IMR-90 (cell line): Measurements from ENCODE around the gene GSE1. TPM values are rescaled to one million over a fixed set of nuclear protein-coding genes. Genes with fewer than 3 reads are reported as not detected.

ENCODE experiments used
- ATAC-seq: fragments of 200-7000 bp; cut with Tn5 transposase; 2 replicates; pipeline ENCODE4 v1.9.1; 2020; ENCODE audit warnings: low read depth, mild to moderate bottlenecking, moderate library complexity
- BruUV-seq: library from RNA; stranded (reverse); fragments of 400-500 nt; replicated peaks from 2 replicates; lab custom pipeline; 2021; lab: Mats Ljungman, UMichigan
- CTCF ChIA-PET: fragments of 300-600 bp; formaldehyde crosslinking; extraction: SDS; loops from one replicate; lab custom pipeline; 2021; ENCODE audit warnings: antibody characterized with exemption; lab: Yijun Ruan, JAX
- POLR2A ChIA-PET: fragments of 300-600 bp; sonication (Branson Sonifier 250); formaldehyde crosslinking; loops from one replicate; lab custom pipeline; 2022; ENCODE audit warnings: antibody characterized with exemption; ENCODE audit not compliant: unreplicated experiment; lab: Charles Lee
- DNase-seq: peaks from one replicate; pipeline ENCODE4 v3.0.0; 2013
- H2AFZ ChIP-seq: replicated peaks from 2 replicates; pipeline ENCODE3; 2013; ENCODE audit warnings: low read length, mild to moderate bottlenecking; ENCODE audit not compliant: poor library complexity
- H2AK5ac ChIP-seq: 2 replicates; pipeline ENCODE4 v1.6.1; 2013; ENCODE audit warnings: low read depth, low read length, inconsistent platforms
- H2AK9ac ChIP-seq: replicated peaks from 2 replicates; pipeline ENCODE3; 2013; ENCODE audit warnings: mild to moderate bottlenecking, low read depth, low read length, moderate library complexity; ENCODE audit not compliant: poor library complexity
- H2BK120ac ChIP-seq: 2 replicates; pipeline ENCODE4 v1.6.1; 2013; ENCODE audit warnings: low read depth, low read length, inconsistent platforms
- H2BK15ac ChIP-seq: 3 replicates; pipeline ENCODE4 v1.6.1; 2013; ENCODE audit warnings: low read depth, low read length, inconsistent platforms
- H2BK20ac ChIP-seq: 2 replicates; pipeline ENCODE4 v1.6.1; 2013; ENCODE audit warnings: low read depth, mild to moderate bottlenecking, inconsistent platforms, low read length, moderate library complexity
- H2BK5ac ChIP-seq: 2 replicates; pipeline ENCODE4 v1.6.1; 2013; ENCODE audit warnings: mild to moderate bottlenecking, low read depth, low read length, inconsistent platforms; ENCODE audit not compliant: poor library complexity, severe bottlenecking
- H3K14ac ChIP-seq: replicated peaks from 2 replicates; pipeline ENCODE4 v1.6.1; 2013; ENCODE audit warnings: low read depth, low read length, inconsistent platforms
- H3K18ac ChIP-seq: 2 replicates; pipeline ENCODE4 v1.6.1; 2013; ENCODE audit warnings: low read depth, low read length, control low read depth
- H3K23ac ChIP-seq: 2 replicates; pipeline ENCODE4 v1.6.1; 2013; ENCODE audit warnings: low read depth, low read length, inconsistent platforms
- H3K27ac ChIP-seq: 2 replicates; pipeline ENCODE4 v1.5.1; 2013; ENCODE audit warnings: mild to moderate bottlenecking, control low read depth, low read length; ENCODE audit not compliant: insufficient read depth
- H3K27me3 ChIP-seq: 2 replicates; pipeline ENCODE4 v1.6.1; 2013; ENCODE audit warnings: low read length; ENCODE audit not compliant: control insufficient read depth, insufficient read depth
- H3K36me3 ChIP-seq: 2 replicates; pipeline ENCODE4 v1.6.1; 2013; ENCODE audit warnings: low read length, mixed read lengths; ENCODE audit not compliant: control insufficient read depth, insufficient read depth
- H3K4ac ChIP-seq: 2 replicates; pipeline ENCODE4 v1.6.1; 2013; ENCODE audit warnings: low read depth, low read length, inconsistent platforms
- H3K4me1 ChIP-seq: 2 replicates; pipeline ENCODE4 v1.6.1; 2013; ENCODE audit warnings: low read length, mixed read lengths; ENCODE audit not compliant: control insufficient read depth, insufficient read depth
- H3K4me2 ChIP-seq: 2 replicates; pipeline ENCODE4 v1.6.1; 2013; ENCODE audit warnings: low read depth, mild to moderate bottlenecking, control low read depth, low read length, moderate library complexity
- H3K4me3 ChIP-seq: 2 replicates; pipeline ENCODE4 v1.5.1; 2013; ENCODE audit warnings: low read depth, mild to moderate bottlenecking, control low read depth, low read length, moderate library complexity; ENCODE audit not compliant: insufficient read depth
- H3K56ac ChIP-seq: 2 replicates; pipeline ENCODE4 v1.6.1; 2013; ENCODE audit warnings: low read length, inconsistent platforms; ENCODE audit not compliant: insufficient read depth; ENCODE audit errors: extremely low read depth
- H3K79me1 ChIP-seq, 2 experiments: 2 replicates each; pipeline ENCODE4 v1.6.1; 2013; ENCODE audit warnings: low read length in 2 of 2, inconsistent platforms in 1 of 2, low read depth in 1 of 2
- H3K9ac ChIP-seq: 2 replicates; pipeline ENCODE4 v1.6.1; 2013; ENCODE audit warnings: low read depth, low read length, control low read depth
- H3K9me1 ChIP-seq: 2 replicates; pipeline ENCODE4 v1.6.1; 2013; ENCODE audit warnings: low read length, inconsistent platforms; ENCODE audit not compliant: insufficient read depth
- H3K9me3 ChIP-seq: 2 replicates; pipeline ENCODE4 v1.6.1; 2013; ENCODE audit warnings: low read length; ENCODE audit not compliant: control insufficient read depth, insufficient read depth
- H4K20me1 ChIP-seq: 2 replicates; pipeline ENCODE4 v1.6.1; 2013; ENCODE audit warnings: low read length, inconsistent platforms; ENCODE audit not compliant: insufficient read depth
- H4K5ac ChIP-seq: 2 replicates; pipeline ENCODE4 v1.6.1; 2013; ENCODE audit warnings: mild to moderate bottlenecking, low read depth, low read length, control low read depth
- H4K8ac ChIP-seq, 2 experiments: 2 replicates each; pipeline ENCODE4 v1.6.1; 2013; ENCODE audit warnings: low read depth in 2 of 2, low read length in 2 of 2, control low read depth in 1 of 2, inconsistent platforms in 1 of 2
- H4K91ac ChIP-seq: 2 replicates; pipeline ENCODE4 v1.6.1; 2013; ENCODE audit warnings: low read depth, low read length, inconsistent platforms; ENCODE audit not compliant: insufficient read depth
- BHLHE40 ChIP-seq: fragments of 150-350 bp; IDR thresholded peaks from 2 replicates; pipeline ENCODE4 v1.6.1; 2016; ENCODE audit warnings: mild to moderate bottlenecking, low read depth, low read length
- CHD1 ChIP-seq: IDR thresholded peaks from 2 replicates; pipeline ENCODE4 v1.6.1; 2012; ENCODE audit warnings: low read depth, low read length, improper control_type of control experiment
- CTCF ChIP-seq: conservative IDR thresholded peaks from 2 replicates; pipeline ENCODE4 v1.5.1; 2012; ENCODE audit warnings: mild to moderate bottlenecking, low read depth, low read length, improper control_type of control experiment
- ELK1 ChIP-seq: fragments of 150-350 bp; IDR thresholded peaks from 2 replicates; pipeline ENCODE4 v1.6.1; 2016; ENCODE audit warnings: low read depth, mild to moderate bottlenecking, low read length, moderate library complexity, borderline replicate concordance
- FOS ChIP-seq: fragments of 150-350 bp; IDR thresholded peaks from 2 replicates; pipeline ENCODE4 v1.6.1; 2016; ENCODE audit warnings: low read depth, low read length
- MAFK ChIP-seq: IDR thresholded peaks from 2 replicates; pipeline ENCODE4 v1.6.1; 2012; ENCODE audit warnings: low read depth, low read length, improper control_type of control experiment
- MAZ ChIP-seq: IDR thresholded peaks from 2 replicates; pipeline ENCODE4 v1.6.1; 2012; ENCODE audit warnings: low read depth, mild to moderate bottlenecking, low read length, improper control_type of control experiment, moderate library complexity, borderline replicate concordance
- MXI1 ChIP-seq: IDR thresholded peaks from 2 replicates; pipeline ENCODE4 v1.6.1; 2012; ENCODE audit warnings: low read depth, mild to moderate bottlenecking, low read length, moderate library complexity, borderline replicate concordance
- NFE2L2 ChIP-seq: fragments of 150-350 bp; IDR thresholded peaks from 2 replicates; pipeline ENCODE4 v1.6.1; 2016; ENCODE audit warnings: low read depth, mild to moderate bottlenecking, low read length
- POLR2A ChIP-seq: IDR thresholded peaks from 2 replicates; pipeline ENCODE4 v1.6.1; 2012; ENCODE audit warnings: mild to moderate bottlenecking, low read depth, low read length
- RAD21 ChIP-seq: IDR thresholded peaks from 2 replicates; pipeline ENCODE4 v1.6.1; 2012; ENCODE audit warnings: low read length, improper control_type of control experiment
- RCOR1 ChIP-seq: IDR thresholded peaks from 2 replicates; pipeline ENCODE4 v1.6.1; 2012; ENCODE audit warnings: mild to moderate bottlenecking, low read length, improper control_type of control experiment; ENCODE audit not compliant: insufficient replicate concordance
- RFX5 ChIP-seq: IDR thresholded peaks from 2 replicates; pipeline ENCODE4 v1.8.0; 2012; ENCODE audit warnings: low read depth, mild to moderate bottlenecking, low read length, moderate library complexity
- SMC3 ChIP-seq: fragments of 150-350 bp; IDR thresholded peaks from 2 replicates; pipeline ENCODE4 v1.6.1; 2016; ENCODE audit warnings: low read depth, mild to moderate bottlenecking, antibody characterized with exemption, low read length, moderate library complexity
- USF2 ChIP-seq: fragments of 150-350 bp; IDR thresholded peaks from 2 replicates; pipeline ENCODE4 v1.6.1; 2017; ENCODE audit warnings: mild to moderate bottlenecking, antibody characterized with exemption, low read length, low read depth
- WGBS, 2 experiments: methylation state at CpG; one replicate each; pipeline versions ENCODE4 v1.1.5 to v1.1.7; 2013; ENCODE audit warnings: missing lambda C conversion rate in 2 of 2; ENCODE audit not compliant: insufficient read length in 1 of 2; ENCODE audit errors: extremely low coverage in 2 of 2; 5-methylcytosine and 5-hydroxymethylcytosine counted together
- dilution Hi-C: fragments of 300-500 bp; cut with HindIII; formaldehyde crosslinking; loops from one replicate; pipeline ENCODE4 v1.14.3; 2018; ENCODE audit warnings: low sequenced_read_pairs; ENCODE audit not compliant: unreplicated experiment
- in situ Hi-C: fragments of 300-500 bp; cut with MboI; formaldehyde crosslinking; loops from 3 replicates; pipeline ENCODE4 v1.14.3; 2019; ENCODE audit warnings: low sequenced_read_pairs, inconsistent platforms, mixed read lengths
- intact Hi-C: fragments of 100-400 bp; cut with micrococcal nuclease; formaldehyde crosslinking; loops from 2 replicates; pipeline ENCODE4 v1.10.0; 2022
- polyA plus RNA-seq, 3 experiments: library from polyadenylated mRNA; depleted of rRNA; stranded (reverse); fragments of >200 nt; gene quantifications; 2 replicates each; pipeline ENCODE4 v1.2.3, GENCODE V29; 2012; ENCODE audit warnings: low replicate concordance in 1 of 3
- total RNA-seq: library from RNA; depleted of rRNA; stranded (reverse); fragments of >200 nt; gene quantifications from 2 replicates; pipeline ENCODE4 v1.2.3, GENCODE V29; 2012

The GSE1 gene
- total and polyA plus RNA-seq, 2 of the 4 experiments (the other 2 are of a cell fraction) = 14.9 to 25.5 TPM

GRCh38 chr16:85668676-85669424 is 55.7 kb downstream of the GSE1 start:
- Histone ChIP-seq H3K27me3 (no peaks in the 10 kb centered on the region), H3K18ac (no peak overlapping the region), H2AK5ac (no peak overlapping the region), H3K56ac (no peak overlapping the region), H2BK20ac (no peak overlapping the region), H3K4me1 (peaks cover 4% of the 10 kb centered on the region), H3K4ac (no peak overlapping the region), H3K79me1 (peaks cover 4 to 6% of the 10 kb centered on the region in 2 experiments; a peak in 3 of 4 replicates), H2BK120ac (no peak overlapping the region), H3K9me3 (no peaks in the 10 kb centered on the region), H4K20me1 (peaks cover 4% of the 10 kb centered on the region; the same call in 1 of the 2 replicates), H3K36me3 (peaks cover 64% of the 10 kb centered on the region), H4K5ac (no peak overlapping the region), H3K4me3 (no peak overlapping the region), H3K27ac (no peak overlapping the region), H3K14ac (no peak overlapping the region), H4K8ac (no peak overlapping the region), H3K9me1 (peaks cover 3% of the 10 kb centered on the region; the same call in 1 of the 2 replicates), H3K9ac (no peak overlapping the region), H2BK15ac (no peak overlapping the region), H4K91ac (no peak overlapping the region), H3K4me2 (no peak overlapping the region), H2AK9ac (no peak overlapping the region), H2AFZ (no peak overlapping the region), H2BK5ac (no peak overlapping the region), H3K23ac (no peak overlapping the region)
- WGBS, 2 experiments = 100% methylated on average over 6 of the region's 10 CpGs; no CpG with 5 or more reads in 1 of the 2 experiments
- in situ Hi-C loops (no loop called here), intact Hi-C loops (no loop called here), dilution Hi-C loops (no loop called here)
- CTCF ChIA-PET = no interaction called here
- BruUV-seq = no TSS peak
- POLR2A ChIA-PET = no interaction called here
- ATAC-seq (no peak), DNase-seq (no peak)
- TF ChIP-seq POLR2A (no peak), RAD21 (no peak), NFE2L2 (no peak), RCOR1 (no peak), ELK1 (no peak), SMC3 (no peak), RFX5 (no peak), FOS (no peak), MAFK (no peak), CHD1 (no peak), BHLHE40 (no peak), MXI1 (no peak), MAZ (no peak), USF2 (no peak), CTCF (no peak)
